ELF-1 (cell line): ENCODE data around the gene CCNT2.
A peak's percentile ranks its signal among the peaks of the same experiment; 100 is the strongest.
"Not testable (repeated sequence)": the region's sequence is repeated elsewhere in the genome, so short reads cannot be mapped to it uniquely, and the experiment has no call there.

Source experiments
- DNase-seq: peaks from one replicate; pipeline ENCODE4 v3.0.0-alpha.2; 2016; ENCODE audit warnings: low read depth, low spot score

The CCNT2 gene

GRCh38 chr2:134975281-134976009 is 56.8 kb downstream of the CCNT2 start:
- DNase-seq, result peak; percentile 28

- DNase-seq, result no peak
Measured at GRCh38 chr2:134976074-134976702, 57.6 kb downstream of the CCNT2 start.

- DNase-seq, result not testable (repeated sequence)
Measured at GRCh38 chr2:134977104-134977503, 58.5 kb downstream of the CCNT2 start.

- no peak for DNase-seq
Measured at GRCh38 chr2:134979221-134979620, 60.6 kb downstream of the CCNT2 start.

- DNase-seq, result no peak
Measured at GRCh38 chr2:134980639-134981038, 62.0 kb downstream of the CCNT2 start.

GRCh38 chr2:134982603-134983002 is 64.0 kb downstream of the CCNT2 start:
- no peak for DNase-seq

- DNase-seq, result no peak
Measured at GRCh38 chr2:134985061-134985460, 66.4 kb downstream of the CCNT2 start.

- no peak for DNase-seq
Measured at GRCh38 chr2:134988994-134989605, 70.5 kb downstream of the CCNT2 start.

- DNase-seq, result no peak
Measured at GRCh38 chr2:134999521-134999920, 80.9 kb downstream of the CCNT2 start.

GRCh38 chr2:135002836-135003235 is 84.2 kb downstream of the CCNT2 start:
- DNase-seq, result no peak

- peak; percentile 85 for DNase-seq
Measured at GRCh38 chr2:135004005-135004746, 85.6 kb downstream of the CCNT2 start.

- DNase-seq, result no peak
Measured at GRCh38 chr2:135005753-135006152, 87.1 kb downstream of the CCNT2 start.
